CD4-positive, alpha-beta memory T cell (primary cell): Measurements from ENCODE around the gene CTSV. TPM values are rescaled to one million over a fixed set of nuclear protein-coding genes. Genes with fewer than 3 reads are reported as not detected.
"Not testable (repeated sequence)": the region's sequence is repeated elsewhere in the genome, so short reads cannot be mapped to it uniquely, and the experiment has no call there.

ENCODE experiments used
- CTCF ChIA-PET: fragments of 350-600 bp; sonication (Branson Sonifier 250); formaldehyde crosslinking; loops from one replicate; lab custom pipeline; 2021; ENCODE audit warnings: inconsistent platforms; ENCODE audit not compliant: partially characterized antibody; lab: Charles Lee
- POLR2A ChIA-PET: fragments of 350-600 bp; sonication (Branson Sonifier 250); formaldehyde crosslinking; loops from one replicate; lab custom pipeline; 2021; ENCODE audit not compliant: partially characterized antibody; lab: Charles Lee
- DNase-seq, 5 donors: peaks; one replicate each; pipeline versions ENCODE4 v3.0.0 to v3.0.0-alpha.2; 2020 to 2022; ENCODE audit warnings: mixed read lengths in 1 of 5
- H3K27ac ChIP-seq: one replicate; pipeline ENCODE4 v1.7.0; 2013; ENCODE audit warnings: low read depth, low read length
- H3K27me3 ChIP-seq: 2 replicates; pipeline ENCODE4 v1.7.0; 2013; ENCODE audit warnings: mild to moderate bottlenecking, low read length, moderate library complexity; ENCODE audit not compliant: insufficient read depth
- H3K36me3 ChIP-seq: 2 replicates; pipeline ENCODE4 v1.7.0; 2013; ENCODE audit warnings: mild to moderate bottlenecking, low read length, moderate library complexity; ENCODE audit not compliant: insufficient read depth
- H3K4me1 ChIP-seq: 2 replicates; pipeline ENCODE4 v1.7.0; 2013; ENCODE audit warnings: mild to moderate bottlenecking, low read length, moderate library complexity; ENCODE audit not compliant: insufficient read depth
- H3K4me3 ChIP-seq, 2 donors: one replicate each; pipeline ENCODE4 v1.7.0; 2013; ENCODE audit warnings: low read length in 2 of 2, mild to moderate bottlenecking in 1 of 2
- H3K9me3 ChIP-seq, 2 donors: one replicate each; pipeline ENCODE4 v1.7.0; 2013; ENCODE audit warnings: low read length in 2 of 2, control low read depth in 1 of 2; ENCODE audit not compliant: control insufficient read depth in 1 of 2
- H3K27ac Mint-ChIP-seq, 7 donors: one replicate each; pipeline ENCODE4 v1.8.0; 2020 to 2021; ENCODE audit warnings: mixed read lengths in 7 of 7, mild to moderate bottlenecking in 6 of 7, inconsistent platforms in 3 of 7, moderate library complexity in 3 of 7
- H3K27me3 Mint-ChIP-seq, 2 donors: one replicate each; pipeline ENCODE4 v1.8.0; 2020 to 2021; ENCODE audit warnings: mixed read lengths in 2 of 2
- H3K36me3 Mint-ChIP-seq, 2 donors: one replicate each; pipeline ENCODE4 v1.8.0; 2020 to 2021; ENCODE audit warnings: mixed read lengths in 2 of 2, inconsistent platforms in 1 of 2, mild to moderate bottlenecking in 1 of 2
- H3K4me1 Mint-ChIP-seq, 4 donors: one replicate each; pipeline ENCODE4 v1.8.0; 2020 to 2021; ENCODE audit warnings: mixed read lengths in 4 of 4, mild to moderate bottlenecking in 1 of 4
- H3K4me3 Mint-ChIP-seq, 8 donors: one replicate each; pipeline ENCODE4 v1.8.0; 2020 to 2021; ENCODE audit warnings: mixed read lengths in 8 of 8, mild to moderate bottlenecking in 7 of 8, moderate library complexity in 6 of 8, inconsistent platforms in 3 of 8
- H3K9me3 Mint-ChIP-seq, 8 donors: one replicate each; pipeline ENCODE4 v1.8.0; 2020 to 2021; ENCODE audit warnings: mixed read lengths in 8 of 8, mild to moderate bottlenecking in 5 of 8, inconsistent platforms in 3 of 8, moderate library complexity in 1 of 8
- intact Hi-C: fragments of 100-400 bp; cut with micrococcal nuclease; formaldehyde crosslinking; loops from one replicate; pipeline ENCODE4 v1.15.1; 2023
- polyA plus RNA-seq, 2 donors: library from polyadenylated mRNA; unstranded; fragments of 300-500 nt; fragmentation: Illumina TruSeq; gene quantifications; one replicate each; pipeline ENCODE4 v1.2.3, GENCODE V29; 2021
- total RNA-seq, 2 experiments: library from RNA; stranded (reverse); gene quantifications; one replicate each; pipeline ENCODE4 v1.2.3, GENCODE V29; 2021

The CTSV gene
- total and polyA plus RNA-seq, 4 experiments from 2014 or later, result not detected

GRCh38 chr9:96984139-96984538, 54.8 kb downstream of the CTSV start:
- H3K4me3 ChIP-seq, H3K9me3 ChIP-seq, H3K27me3 Mint-ChIP-seq, H3K27ac Mint-ChIP-seq, H3K36me3 ChIP-seq, intact Hi-C loops, H3K4me3 Mint-ChIP-seq, H3K4me1 ChIP-seq, DNase-seq, POLR2A ChIA-PET, H3K27ac ChIP-seq, H3K36me3 Mint-ChIP-seq, H3K9me3 Mint-ChIP-seq, H3K27me3 ChIP-seq, CTCF ChIA-PET: not testable (repeated sequence)
- peaks cover 10 to 33% (median 20%) of the 10 kb centered on the region in 4 donors for H3K4me1 Mint-ChIP-seq

GRCh38 chr9:96983496-96984122, 55.3 kb downstream of the CTSV start:
- H3K4me1 ChIP-seq, H3K4me3 Mint-ChIP-seq, H3K27me3 ChIP-seq, H3K27ac Mint-ChIP-seq, H3K36me3 ChIP-seq, H3K9me3 ChIP-seq, H3K36me3 Mint-ChIP-seq, CTCF ChIA-PET, H3K9me3 Mint-ChIP-seq, POLR2A ChIA-PET, H3K4me3 ChIP-seq, DNase-seq, intact Hi-C loops, H3K27me3 Mint-ChIP-seq, H3K27ac ChIP-seq: not testable (repeated sequence)
- peaks cover 10 to 32% (median 19%) of the 10 kb centered on the region in 4 donors for H3K4me1 Mint-ChIP-seq

Other genes with a start within 250 kb of the CTSV start
- 10 to 100 TPM; 14.2 to 14.7 TPM for gene ZNF782, start 184.6 kb downstream of the CTSV start, total RNA-seq
- gene ZNF782, start 184.6 kb downstream of the CTSV start, polyA plus RNA-seq, result 1 to 10 TPM; 1.2 to 2.4 TPM
- not detected for gene NUTM2G, start 110.3 kb downstream of the CTSV start, total RNA-seq
- gene NUTM2G, start 110.3 kb downstream of the CTSV start, polyA plus RNA-seq, result under 1 TPM in 1 of 2 donors, not detected in 1; 0.08 TPM